KMS-11 (cell line): Measurements from ENCODE around the gene CHRNA3.

Experiments used
- H2AFZ ChIP-seq: fragments of 200-600 bp; sonication (generic); 2 replicates; pipeline ENCODE4 v1.6.1; 2016; ENCODE audit warnings: antibody characterized with exemption, mixed run types, low read depth
- H3K27ac ChIP-seq: fragments of 200-600 bp; sonication (generic); 2 replicates; pipeline ENCODE4 v1.6.1; 2016; ENCODE audit warnings: mild to moderate bottlenecking, mixed run types
- H3K27me3 ChIP-seq: fragments of 200-600 bp; sonication (generic); 2 replicates; pipeline ENCODE4 v1.6.1; 2017; ENCODE audit warnings: mild to moderate bottlenecking, low read depth, mixed run types, moderate library complexity; ENCODE audit not compliant: insufficient read depth
- H3K36me3 ChIP-seq: fragments of 200-600 bp; sonication (generic); 2 replicates; pipeline ENCODE4 v1.6.1; 2017; ENCODE audit warnings: mild to moderate bottlenecking, mixed run types; ENCODE audit not compliant: insufficient read depth
- H3K4me1 ChIP-seq: fragments of 200-600 bp; sonication (generic); 2 replicates; pipeline ENCODE4 v1.6.1; 2016; ENCODE audit warnings: mild to moderate bottlenecking, low read depth, mixed run types; ENCODE audit not compliant: poor library complexity, severe bottlenecking
- H3K4me2 ChIP-seq: fragments of 200-600 bp; sonication (generic); 2 replicates; pipeline ENCODE4 v1.7.0; 2016; ENCODE audit warnings: mild to moderate bottlenecking, mixed run types
- H3K4me3 ChIP-seq: fragments of 200-600 bp; sonication (generic); IDR thresholded peaks from 2 replicates; pipeline ENCODE4 v1.6.1; 2017; ENCODE audit warnings: low read depth, low read length, mixed read lengths; ENCODE audit not compliant: insufficient read depth
- H3K79me2 ChIP-seq: fragments of 200-600 bp; sonication (generic); 2 replicates; pipeline ENCODE4 v1.6.1; 2016; ENCODE audit warnings: low read depth, mixed run types; ENCODE audit not compliant: insufficient read depth
- H3K9ac ChIP-seq: fragments of 200-600 bp; sonication (generic); 2 replicates; pipeline ENCODE4 v1.6.1; 2016; ENCODE audit warnings: mild to moderate bottlenecking, mixed run types
- H4K20me1 ChIP-seq: fragments of 200-600 bp; sonication (generic); 2 replicates; pipeline ENCODE4 v1.6.1; 2016; ENCODE audit warnings: mild to moderate bottlenecking, mixed run types; ENCODE audit not compliant: insufficient read depth
- CTCF ChIP-seq: fragments of 200-600 bp; sonication (generic); conservative IDR thresholded peaks from 2 replicates; pipeline ENCODE4 v1.6.1; 2017; ENCODE audit warnings: low read depth, mild to moderate bottlenecking, antibody characterized with exemption, low read length, moderate library complexity, mixed read lengths

The CHRNA3 gene

GRCh38 chr15:78650022-78650421 is 29.2 kb upstream of the CHRNA3 start:
- Histone ChIP-seq H4K20me1 (no peaks in the 10 kb centered on the region), H3K27ac (no peak overlapping the region), H3K27me3 (no peaks in the 10 kb centered on the region), H3K4me1 (no peaks in the 10 kb centered on the region), H3K4me2 (no peak overlapping the region), H3K36me3 (no peaks in the 10 kb centered on the region), H3K79me2 (no peaks in the 10 kb centered on the region), H3K9ac (no peak overlapping the region), H2AFZ (no peak overlapping the region), H3K4me3 (no peak overlapping the region)
- TF ChIP-seq CTCF, result no peak

- H3K27me3 ChIP-seq, result no peaks in the 10 kb centered on the region
- no peaks in the 10 kb centered on the region for H3K79me2 ChIP-seq
- no peak overlapping the region for H3K4me3 ChIP-seq
- no peaks in the 10 kb centered on the region for H4K20me1 ChIP-seq
- H3K4me1 ChIP-seq, result no peaks in the 10 kb centered on the region
- no peak overlapping the region for H3K27ac ChIP-seq
- H3K36me3 ChIP-seq, result no peaks in the 10 kb centered on the region
- TF ChIP-seq CTCF, result no peak
- no peak overlapping the region for H2AFZ ChIP-seq
- H3K4me2 ChIP-seq, result no peak overlapping the region
- no peak overlapping the region for H3K9ac ChIP-seq
These were observed 24.2 kb upstream of the CHRNA3 start for GRCh38 chr15:78645009-78645408.

- H3K36me3 ChIP-seq, result no peaks in the 10 kb centered on the region
- H3K4me3 ChIP-seq, result no peak overlapping the region
- H3K27me3 ChIP-seq, result no peaks in the 10 kb centered on the region
- H3K27ac ChIP-seq, result no peak overlapping the region
- no peaks in the 10 kb centered on the region for H3K4me1 ChIP-seq
- no peak overlapping the region for H3K4me2 ChIP-seq
- TF ChIP-seq CTCF, result no peak
- H2AFZ ChIP-seq, result no peak overlapping the region
- H4K20me1 ChIP-seq, result no peaks in the 10 kb centered on the region
- no peaks in the 10 kb centered on the region for H3K79me2 ChIP-seq
- H3K9ac ChIP-seq, result no peak overlapping the region
These were observed 21.5 kb upstream of the CHRNA3 start for GRCh38 chr15:78642331-78642730.

GRCh38 chr15:78641749-78642275 is 21.0 kb upstream of the CHRNA3 start:
- H3K4me2 ChIP-seq, result no peak overlapping the region
- H3K4me3 ChIP-seq, result no peak overlapping the region
- H3K9ac ChIP-seq, result no peak overlapping the region

More at GRCh38 chr15:78641749-78642275, 21.0 kb upstream of the CHRNA3 start:
- no peak for TF ChIP-seq CTCF
- H3K79me2 ChIP-seq, result no peaks in the 10 kb centered on the region
- H2AFZ ChIP-seq, result no peak overlapping the region; the same call in 1 of the 2 replicates
- H3K36me3 ChIP-seq, result no peaks in the 10 kb centered on the region
- H3K27me3 ChIP-seq, result no peaks in the 10 kb centered on the region
- no peak overlapping the region for H3K27ac ChIP-seq
- no peaks in the 10 kb centered on the region for H4K20me1 ChIP-seq
- no peaks in the 10 kb centered on the region for H3K4me1 ChIP-seq
